ENCODE results near the gene GMFB. TPM values are rescaled to one million over a fixed set of nuclear protein-coding genes. Genes with fewer than 3 reads are reported as not detected.

Gene GMFB
- total RNA-seq, result 10 to 100 TPM; 24.1 to 44.3 (median 26.6) TPM

DNA sequence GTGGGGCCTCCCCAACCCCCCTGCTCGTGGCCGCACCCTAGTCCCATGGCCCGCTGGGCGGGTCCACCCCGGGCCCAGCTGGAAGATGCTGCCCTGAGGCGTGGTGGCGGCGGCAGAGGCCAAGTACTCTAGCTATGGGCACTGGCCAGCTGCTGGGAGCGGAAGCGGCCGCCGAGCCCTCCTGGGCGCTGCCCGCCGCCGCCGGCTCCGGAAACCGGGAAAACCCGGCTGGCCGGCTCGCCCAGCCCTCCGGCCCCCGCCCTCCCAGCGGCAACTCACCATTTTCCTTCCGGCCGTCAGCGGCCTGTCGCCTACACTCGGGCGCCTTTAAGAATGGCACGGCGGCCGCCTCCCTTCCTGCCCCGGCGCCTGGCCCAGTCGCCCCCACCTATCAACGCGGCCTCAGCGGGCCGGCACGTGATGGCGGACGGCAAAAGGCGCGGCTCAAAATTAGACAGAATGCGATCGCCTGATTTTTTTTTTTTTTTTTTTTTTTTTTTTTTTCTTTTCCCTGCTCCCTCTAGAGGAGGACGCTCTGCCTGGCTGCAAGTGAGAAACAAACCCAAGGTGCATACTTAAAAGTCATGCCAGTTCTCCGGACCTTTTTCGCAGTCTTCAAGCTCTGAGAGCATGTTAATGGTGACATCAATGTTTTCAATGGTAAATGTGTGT is at the start of gene GMFB:
TSS of gene GMFB (minus strand) at position 335 of the 672 bp plus-strand sequence. CDS start at position 282, 53 bp downstream.
- WGBS, result under 1% methylated on average over 21 of the region's 51 CpGs
- peak within 1 kb of the TSS; percentile 91 for H3K4me3 ChIP-seq
- peak; percentile 22 to 68 for TF ChIP-seq POLR2A (IDR thresholded peaks at IDR 0.05)
- no peak for TF ChIP-seq EP300 (IDR thresholded peaks at IDR 0.05)
- TF ChIP-seq POLR2AphosphoS5 (IDR thresholded peaks at IDR 0.05), result peak in 2 of 3 donors; percentile 62 to 88
- TF ChIP-seq, protein P1, sequence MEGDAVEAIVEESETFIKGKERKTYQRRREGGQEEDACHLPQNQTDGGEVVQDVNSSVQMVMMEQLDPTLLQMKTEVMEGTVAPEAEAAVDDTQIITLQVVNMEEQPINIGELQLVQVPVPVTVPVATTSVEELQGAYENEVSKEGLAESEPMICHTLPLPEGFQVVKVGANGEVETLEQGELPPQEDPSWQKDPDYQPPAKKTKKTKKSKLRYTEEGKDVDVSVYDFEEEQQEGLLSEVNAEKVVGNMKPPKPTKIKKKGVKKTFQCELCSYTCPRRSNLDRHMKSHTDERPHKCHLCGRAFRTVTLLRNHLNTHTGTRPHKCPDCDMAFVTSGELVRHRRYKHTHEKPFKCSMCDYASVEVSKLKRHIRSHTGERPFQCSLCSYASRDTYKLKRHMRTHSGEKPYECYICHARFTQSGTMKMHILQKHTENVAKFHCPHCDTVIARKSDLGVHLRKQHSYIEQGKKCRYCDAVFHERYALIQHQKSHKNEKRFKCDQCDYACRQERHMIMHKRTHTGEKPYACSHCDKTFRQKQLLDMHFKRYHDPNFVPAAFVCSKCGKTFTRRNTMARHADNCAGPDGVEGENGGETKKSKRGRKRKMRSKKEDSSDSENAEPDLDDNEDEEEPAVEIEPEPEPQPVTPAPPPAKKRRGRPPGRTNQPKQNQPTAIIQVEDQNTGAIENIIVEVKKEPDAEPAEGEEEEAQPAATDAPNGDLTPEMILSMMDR (IDR thresholded peaks at IDR 0.05), result peak; percentile 14 to 31
- H3K4me1 ChIP-seq, result peaks cover 50% of the 10 kb centered on the region
- no peaks in the 10 kb centered on the region for H3K36me3 ChIP-seq
- DNase-seq (ENCODE audit: low spot score in 2 of 2), result peak; percentile 94 to 95
- H3K27me3 ChIP-seq, result no peaks in the 10 kb centered on the region
- H3K9me3 ChIP-seq, result no peaks in the 10 kb centered on the region
- peak within 1 kb of the TSS; percentile 92 for H3K27ac ChIP-seq

DNA sequence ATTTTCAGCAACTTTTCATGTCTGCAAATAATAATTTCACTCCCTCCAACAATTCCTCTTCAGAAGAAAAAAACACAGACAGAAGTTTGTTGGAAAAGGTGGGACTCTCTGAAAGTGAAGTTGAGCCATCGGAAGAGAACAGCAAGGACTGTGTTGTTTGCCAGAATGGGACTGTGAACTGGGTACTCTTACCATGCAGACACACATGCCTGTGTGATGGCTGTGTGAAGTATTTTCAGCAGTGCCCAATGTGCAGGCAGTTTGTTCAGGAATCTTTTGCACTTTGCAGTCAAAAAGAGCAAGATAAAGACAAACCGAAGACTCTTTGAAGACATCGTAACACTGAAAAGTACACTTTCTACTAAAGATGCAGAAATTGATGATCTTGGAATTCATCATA is 49.3 kb upstream of the GMFB start:
- no peaks in the 10 kb centered on the region for H3K4me1 ChIP-seq
- no peak overlapping the region for H3K4me3 ChIP-seq
- peaks cover 7% of the 10 kb centered on the region for H3K36me3 ChIP-seq
- DNase-seq (ENCODE audit: low spot score in 2 of 2), result no peak
- no peaks in the 10 kb centered on the region for H3K27me3 ChIP-seq
- no peak overlapping the region for H3K27ac ChIP-seq
- no peaks in the 10 kb centered on the region for H3K9me3 ChIP-seq
- TF ChIP-seq POLR2AphosphoS5 (IDR thresholded peaks at IDR 0.05) (no peak), EP300 (IDR thresholded peaks at IDR 0.05) (no peak), POLR2A (IDR thresholded peaks at IDR 0.05) (no peak)
- TF ChIP-seq, protein P1 (IDR thresholded peaks at IDR 0.05), result no peak
- 98% methylated on average over 3 of the region's 3 CpGs for WGBS

GRCh38 chr14:54537651-54538050 is 48.9 kb upstream of the GMFB start:
- Histone ChIP-seq H3K27ac (no peak overlapping the region), H3K27me3 (no peaks in the 10 kb centered on the region), H3K4me3 (no peak overlapping the region), H3K9me3 (no peaks in the 10 kb centered on the region), H3K36me3 (peaks cover 7% of the 10 kb centered on the region), H3K4me1 (no peaks in the 10 kb centered on the region)
- TF ChIP-seq POLR2A (IDR thresholded peaks at IDR 0.05) (no peak), POLR2AphosphoS5 (IDR thresholded peaks at IDR 0.05) (no peak), EP300 (IDR thresholded peaks at IDR 0.05) (no peak)
- TF ChIP-seq, protein P1 (IDR thresholded peaks at IDR 0.05), result no peak
- DNase-seq (ENCODE audit: low spot score in 2 of 2), result no peak
- WGBS, result 97% methylated on average over 2 of the region's 2 CpGs

GRCh38 chr14:54535646-54536045 is 46.9 kb upstream of the GMFB start:
- no peak for DNase-seq (ENCODE audit: low spot score in 2 of 2)
- H3K4me1 ChIP-seq, result no peaks in the 10 kb centered on the region
- 65% methylated on average over 2 of the region's 2 CpGs for WGBS
- H3K9me3 ChIP-seq, result no peaks in the 10 kb centered on the region
- no peaks in the 10 kb centered on the region for H3K27me3 ChIP-seq
- TF ChIP-seq EP300 (IDR thresholded peaks at IDR 0.05) (no peak), POLR2A (IDR thresholded peaks at IDR 0.05) (no peak), POLR2AphosphoS5 (IDR thresholded peaks at IDR 0.05) (no peak)
- TF ChIP-seq, protein P1 (IDR thresholded peaks at IDR 0.05), result no peak
- H3K4me3 ChIP-seq, result no peak overlapping the region
- peaks cover 7% of the 10 kb centered on the region for H3K36me3 ChIP-seq
- no peak overlapping the region for H3K27ac ChIP-seq

GRCh38 chr14:54535126-54535525 is 46.3 kb upstream of the GMFB start:
- 68% methylated on average over 1 of the region's 1 CpG for WGBS
- no peak overlapping the region for H3K27ac ChIP-seq
- no peaks in the 10 kb centered on the region for H3K9me3 ChIP-seq
- H3K4me1 ChIP-seq, result no peaks in the 10 kb centered on the region
- H3K36me3 ChIP-seq, result peaks cover 7% of the 10 kb centered on the region
- H3K27me3 ChIP-seq, result no peaks in the 10 kb centered on the region
- H3K4me3 ChIP-seq, result no peak overlapping the region
- no peak for DNase-seq (ENCODE audit: low spot score in 2 of 2)
- TF ChIP-seq POLR2A (IDR thresholded peaks at IDR 0.05), result no peak
- no peak for TF ChIP-seq POLR2AphosphoS5 (IDR thresholded peaks at IDR 0.05)
- TF ChIP-seq EP300 (IDR thresholded peaks at IDR 0.05), result no peak
